HCT116 (cell line): Measurements from ENCODE around the gene BRD2. TPM values are rescaled to one million over a fixed set of nuclear protein-coding genes. Genes with fewer than 3 reads are reported as not detected.

Source experiments
- ATAC-seq: fragments of 200-7000 bp; cut with Tn5 transposase; 2 replicates; pipeline ENCODE4 v1.9.1; 2020; ENCODE audit warnings: mild to moderate bottlenecking, moderate library complexity
- BruUV-seq: library from RNA; stranded (reverse); fragments of 400-500 nt; replicated peaks from 2 replicates; lab custom pipeline; 2021; lab: Mats Ljungman, UMichigan
- CTCF ChIA-PET: fragments of 300-600 bp; sonication (Branson Sonifier 250); formaldehyde crosslinking; loops from one replicate; lab custom pipeline; 2021; ENCODE audit warnings: antibody characterized with exemption; lab: Charles Lee
- POLR2A ChIA-PET: fragments of 300-600, 350-600 bp; sonication (Branson Sonifier 250); formaldehyde crosslinking; loops from one replicate; lab custom pipeline; 2021; ENCODE audit warnings: antibody characterized with exemption; lab: Charles Lee
- RAD21 ChIA-PET, 2 experiments: fragments of 300-600 bp; sonication (Branson Sonifier 250); formaldehyde crosslinking; loops; one replicate each; lab custom pipeline; 2023; ENCODE audit warnings: low total read pairs in 2 of 2; ENCODE audit not compliant: uncharacterized antibody in 2 of 2, unreplicated experiment in 2 of 2, low non-redundant PET in 1 of 2; lab: Charles Lee
- DNase-seq: peaks from one replicate; pipeline ENCODE4 v3.0.0-alpha.2; 2010; ENCODE audit warnings: low read depth, low spot score
- H2AFZ ChIP-seq: fragments of 200-600 bp; shearing (Covaris generic), sonication (generic); 2 replicates; pipeline ENCODE4 v1.6.1; 2017; ENCODE audit warnings: low read depth, mixed run types, mixed read lengths, antibody characterized with exemption, low read length; ENCODE audit not compliant: poor library complexity, severe bottlenecking
- H3K27ac ChIP-seq: 2 replicates; pipeline ENCODE4 v1.5.1; 2012; ENCODE audit warnings: low read depth, low read length
- H3K27me3 ChIP-seq: fragments of 200-600 bp; sonication (generic); 2 replicates; pipeline ENCODE4 v1.6.1; 2016; ENCODE audit warnings: mixed run types, low read length, mixed read lengths; ENCODE audit not compliant: insufficient read depth
- H3K36me3 ChIP-seq, 2 experiments: fragments of 200-500 bp in 1 of 2; fragments of 200-600 bp in 1 of 2; sonication (Bioruptor generic) in 1 of 2; sonication (generic) in 1 of 2; 2 replicates each; pipeline versions ENCODE4 v1.5.1 to v1.6.1; 2014 to 2016; ENCODE audit warnings: low read length in 2 of 2, inconsistent platforms in 1 of 2, mixed read lengths in 1 of 2, mixed run types in 1 of 2; ENCODE audit not compliant: insufficient read depth in 2 of 2, control insufficient read depth in 1 of 2
- H3K4me1 ChIP-seq, 2 experiments: fragments of 200-600 bp in 1 of 2; sonication (generic) in 1 of 2; 2 replicates each; pipeline versions ENCODE4 v1.5.1 to v1.6.1; 2012 to 2017; ENCODE audit warnings: low read length in 2 of 2, inconsistent platforms in 1 of 2, mild to moderate bottlenecking in 1 of 2, mixed read lengths in 1 of 2, mixed run types in 1 of 2, moderate library complexity in 1 of 2; ENCODE audit not compliant: insufficient read depth in 2 of 2, control insufficient read depth in 1 of 2
- H3K4me2 ChIP-seq: fragments of 200-600 bp; sonication (generic); 2 replicates; pipeline ENCODE4 v1.6.1; 2017; ENCODE audit warnings: mixed run types, low read length, mixed read lengths
- H3K4me3 ChIP-seq, 2 experiments: fragments of 200-600 bp in 1 of 2; sonication (generic) in 1 of 2; replicated peaks in 1 of 2; 2 replicates each; pipeline ENCODE4 v1.5.1; 2011 to 2016; ENCODE audit warnings: low read length in 2 of 2, control low read depth in 1 of 2, low read depth in 1 of 2, mild to moderate bottlenecking in 1 of 2, mixed read lengths in 1 of 2, mixed run types in 1 of 2
- H3K79me2 ChIP-seq: fragments of 200-600 bp; sonication (generic); 2 replicates; pipeline ENCODE4 v1.6.1; 2017; ENCODE audit warnings: mild to moderate bottlenecking, mixed run types, low read length, moderate library complexity, mixed read lengths; ENCODE audit not compliant: insufficient read depth
- H3K9ac ChIP-seq: fragments of 200-600 bp; sonication (generic); 2 replicates; pipeline ENCODE4 v1.6.1; 2016; ENCODE audit warnings: low read length, mixed read lengths
- H3K9me2 ChIP-seq: fragments of 200-600 bp; sonication (generic), shearing (Covaris generic); 2 replicates; pipeline ENCODE4 v1.6.1; 2017; ENCODE audit warnings: mixed run types, mild to moderate bottlenecking, moderate library complexity; ENCODE audit not compliant: insufficient read depth
- H3K9me3 ChIP-seq, 2 experiments: fragments of 200-500 bp in 1 of 2; fragments of 200-600 bp in 1 of 2; sonication (Bioruptor generic) in 1 of 2; sonication (generic) in 1 of 2; 2 replicates each; pipeline ENCODE4 v1.6.1; 2014 to 2017; ENCODE audit warnings: low read length in 2 of 2, mixed read lengths in 2 of 2, inconsistent platforms in 1 of 2, low read depth in 1 of 2, mild to moderate bottlenecking in 1 of 2, mixed run types in 1 of 2, moderate library complexity in 1 of 2; ENCODE audit not compliant: control insufficient read depth in 1 of 2, insufficient read depth in 1 of 2
- H4K20me1 ChIP-seq: fragments of 200-600 bp; sonication (generic), shearing (Covaris generic); 2 replicates; pipeline ENCODE4 v1.6.1; 2017; ENCODE audit warnings: mixed run types, mild to moderate bottlenecking, moderate library complexity; ENCODE audit not compliant: insufficient read depth
- ATF3 ChIP-seq: IDR thresholded peaks from 2 replicates; pipeline ENCODE4 v1.6.1; 2012
- CEBPB ChIP-seq: IDR thresholded peaks from 2 replicates; pipeline ENCODE4 v1.6.1; 2012; ENCODE audit warnings: low read depth
- CTCF ChIP-seq, 3 experiments: fragments of 200-600 bp in 1 of 3; sonication (generic) in 1 of 3; IDR thresholded peaks in 2 of 3; conservative IDR thresholded peaks in 1 of 3; 2 replicates each; pipeline ENCODE4 v1.5.1; 2012 to 2017; ENCODE audit warnings: low read depth in 2 of 3, low read length in 2 of 3, antibody characterized with exemption in 1 of 3, borderline replicate concordance in 1 of 3, control low read depth in 1 of 3, mild to moderate bottlenecking in 1 of 3, mixed read lengths in 1 of 3, mixed run types in 1 of 3, moderate library complexity in 1 of 3; ENCODE audit not compliant: insufficient read depth in 1 of 3
- EGR1 ChIP-seq: IDR thresholded peaks from 2 replicates; pipeline ENCODE4 v1.6.1; 2012; ENCODE audit warnings: low read depth
- ELF1 ChIP-seq: IDR thresholded peaks from 2 replicates; pipeline ENCODE4 v1.6.1; 2012; ENCODE audit warnings: low read depth, borderline replicate concordance
- EZH2phosphoT487 ChIP-seq: fragments of 200-600 bp; IDR thresholded peaks from 2 replicates; pipeline ENCODE4 v1.6.1; 2018; ENCODE audit warnings: antibody characterized with exemption, borderline replicate concordance
- JUND ChIP-seq: IDR thresholded peaks from 2 replicates; pipeline ENCODE4 v1.6.1; 2012
- SP1 ChIP-seq: IDR thresholded peaks from 2 replicates; pipeline ENCODE4 v1.6.1; 2012; ENCODE audit warnings: low read depth
- ZBTB33 ChIP-seq: IDR thresholded peaks from 2 replicates; pipeline ENCODE4 v1.6.1; 2011; ENCODE audit warnings: mild to moderate bottlenecking, low read length, moderate library complexity; ENCODE audit not compliant: insufficient replicate concordance; ENCODE audit errors: extremely low read depth
- ZFX ChIP-seq: fragments of 450-650 bp; IDR thresholded peaks from 2 replicates; pipeline ENCODE4 v1.6.1; 2017
- ZNF274 ChIP-seq: fragments of 200-500 bp; sonication (Bioruptor generic); IDR thresholded peaks from 2 replicates; pipeline ENCODE4 v1.6.1; 2014; ENCODE audit warnings: mild to moderate bottlenecking, low read depth, low read length, inconsistent platforms
- intact Hi-C: fragments of 100-400 bp; cut with micrococcal nuclease; formaldehyde crosslinking; loops from 2 replicates; pipeline ENCODE4 v1.10.0; 2022
- total RNA-seq: library from RNA; stranded (reverse); gene quantifications from one replicate; pipeline ENCODE4 v1.2.1, GENCODE V29; 2021; ENCODE audit not compliant: unreplicated experiment

Gene BRD2
- total RNA-seq, 1 experiment from 2014 or later = 260 TPM

- H3K4me2 ChIP-seq = no peak overlapping the region
- H4K20me1 ChIP-seq = no peaks in the 10 kb centered on the region
- no peaks in the 10 kb centered on the region for H3K9me2 ChIP-seq
- BruUV-seq = no TSS peak
- H3K9ac ChIP-seq = no peak overlapping the region
- CTCF ChIA-PET = interaction anchor here (1.4 to 1.5 kb wide), 2 partner anchors 41 to 53 kb away, joined by 3 to 6 read pairs; no protein-coding TSS in a partner anchor
- no peak overlapping the region for H2AFZ ChIP-seq
- no peak overlapping the region for H3K27ac ChIP-seq
- no peak overlapping the region for H3K4me3 ChIP-seq
- intact Hi-C loops = loop anchor here (5.0 kb wide), 1 partner anchor 44 kb away; no protein-coding TSS in a partner anchor
- no peaks in the 10 kb centered on the region for H3K36me3 ChIP-seq
- ATAC-seq = no peak
- TF ChIP-seq CTCF (IDR thresholded peaks at IDR 0.05 in 2 of 3, conservative IDR thresholded peaks at IDR 0.05 in 1 of 3; ENCODE audit: borderline replicate concordance in 1 of 3, insufficient read depth in 1 of 3, low read depth in 2 of 3, low read length in 2 of 3) (no peak), EZH2phosphoT487 (no peak), CEBPB (no peak), ATF3 (no peak), SP1 (no peak), ZNF274 (no peak), ELF1 (no peak), ZFX (no peak), JUND (no peak), EGR1 (no peak), ZBTB33 (no peak)
- TF ChIP-seq, all 23 proteins: peak for 0
- no peaks in the 10 kb centered on the region; a peak in 1 of 4 replicates for H3K4me1 ChIP-seq
- H3K9me3 ChIP-seq = no peaks in the 10 kb centered on the region
- ChIA-PET RAD21 (no interaction called here), POLR2A (no interaction called here)
- no peaks in the 10 kb centered on the region for H3K79me2 ChIP-seq
- no peaks in the 10 kb centered on the region for H3K27me3 ChIP-seq
- no peak for DNase-seq
Measured at GRCh38 chr6:32931211-32931610, 37.2 kb upstream of the BRD2 start.
